ENCODE results near the gene MCRS1.
"Not testable (repeated sequence)": the region's sequence is repeated elsewhere in the genome, so short reads cannot be mapped to it uniquely, and the experiment has no call there.

The MCRS1 gene, protein sequence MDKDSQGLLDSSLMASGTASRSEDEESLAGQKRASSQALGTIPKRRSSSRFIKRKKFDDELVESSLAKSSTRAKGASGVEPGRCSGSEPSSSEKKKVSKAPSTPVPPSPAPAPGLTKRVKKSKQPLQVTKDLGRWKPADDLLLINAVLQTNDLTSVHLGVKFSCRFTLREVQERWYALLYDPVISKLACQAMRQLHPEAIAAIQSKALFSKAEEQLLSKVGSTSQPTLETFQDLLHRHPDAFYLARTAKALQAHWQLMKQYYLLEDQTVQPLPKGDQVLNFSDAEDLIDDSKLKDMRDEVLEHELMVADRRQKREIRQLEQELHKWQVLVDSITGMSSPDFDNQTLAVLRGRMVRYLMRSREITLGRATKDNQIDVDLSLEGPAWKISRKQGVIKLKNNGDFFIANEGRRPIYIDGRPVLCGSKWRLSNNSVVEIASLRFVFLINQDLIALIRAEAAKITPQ

DNA sequence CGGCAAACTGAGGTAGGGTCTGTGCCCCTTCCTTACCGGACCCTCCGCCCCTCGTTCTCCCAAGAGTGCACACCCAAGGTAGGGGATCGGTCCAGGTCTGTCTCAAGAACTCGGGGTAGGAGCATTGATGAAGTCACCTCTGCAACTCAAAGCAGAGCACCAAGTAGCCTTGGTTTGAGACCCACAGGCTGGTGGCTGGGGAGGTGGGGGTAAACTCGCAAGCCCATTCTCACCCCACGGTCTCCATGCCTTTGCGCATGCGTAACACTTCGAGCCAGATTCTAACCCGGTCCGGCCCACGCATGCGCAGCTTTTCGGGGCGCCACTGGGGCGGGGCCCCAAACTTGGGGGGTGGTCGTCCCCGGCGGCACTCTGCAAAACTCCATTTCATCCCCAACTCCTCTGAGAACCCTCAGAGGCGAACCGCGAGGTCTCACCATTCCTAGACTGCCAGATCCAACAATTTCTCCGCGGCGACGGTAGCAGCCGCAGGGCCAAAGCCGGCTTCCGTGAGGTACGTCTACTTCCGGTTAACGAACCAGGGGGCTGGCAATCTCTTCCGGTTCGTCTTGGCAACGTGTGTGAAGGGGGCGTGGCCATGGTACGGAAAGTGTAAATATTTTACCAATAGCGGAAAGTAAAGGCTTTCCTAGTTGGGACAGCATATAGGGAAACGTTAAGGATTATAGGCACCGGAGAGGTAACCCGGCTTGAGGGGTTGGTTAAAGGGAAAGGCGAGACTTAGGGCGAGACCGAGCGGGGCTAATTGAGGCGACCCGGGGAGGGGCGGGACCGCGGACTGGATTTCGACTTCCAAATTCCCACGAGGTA is at the start of gene MCRS1:
Gene MCRS1 (minus strand): TSS at position 532 of the 831 bp plus-strand sequence. CDS start 1,411 bp downstream, outside the sequence.
- peak; percentile 79 for DNase-seq

DNA sequence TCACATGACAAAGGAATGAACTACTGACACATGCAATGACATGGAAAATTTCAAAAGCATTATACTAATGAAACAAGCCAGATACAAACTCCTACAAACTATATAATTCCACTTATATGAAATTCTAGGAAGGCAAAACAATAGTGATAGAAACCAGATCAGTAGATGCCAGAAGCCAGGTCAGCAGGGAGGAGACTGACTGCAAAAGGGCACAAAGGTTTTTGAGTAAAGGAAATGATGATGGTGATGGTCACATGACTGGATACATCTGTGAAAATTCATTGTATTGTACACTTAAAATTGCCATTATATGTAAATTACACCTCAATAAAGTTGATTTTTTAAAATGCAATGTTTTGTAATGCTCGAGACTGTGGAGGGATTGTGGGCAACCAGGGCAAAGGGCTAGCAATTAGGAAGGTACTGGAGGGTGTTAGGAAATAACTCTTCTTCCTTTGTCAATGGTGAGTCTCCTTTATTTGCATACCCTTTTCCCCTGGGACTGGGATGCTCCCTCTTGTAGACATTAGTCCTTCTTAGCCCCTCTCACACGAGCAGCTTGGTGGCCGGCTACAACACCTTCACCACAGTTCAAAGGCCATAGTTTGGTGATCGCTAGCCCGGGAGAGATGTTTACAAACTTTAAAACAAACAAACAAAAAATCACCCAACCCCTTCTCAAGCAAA is 48.7 kb upstream of the MCRS1 start:
- DNase-seq = no peak

DNA sequence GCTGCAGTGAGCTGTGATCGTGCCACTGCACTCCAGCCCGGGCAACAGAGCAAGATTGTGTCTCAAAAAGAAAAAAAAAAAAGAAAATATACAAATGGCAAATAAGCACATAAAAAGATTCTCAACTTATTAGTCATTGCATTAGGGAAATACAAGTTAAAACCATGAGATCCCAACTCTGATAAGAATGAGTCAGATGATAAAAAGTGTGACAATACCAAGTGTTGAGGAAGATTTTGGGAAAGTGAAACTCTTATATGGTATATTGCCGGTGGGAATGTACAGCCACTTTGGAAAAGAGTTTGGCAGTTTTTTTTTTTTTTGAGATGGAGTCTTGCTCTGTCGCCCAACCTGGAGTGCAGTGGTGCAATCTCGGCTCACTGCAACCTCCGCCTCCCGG is 47.8 kb upstream of the MCRS1 start:
- no peak for DNase-seq

DNA sequence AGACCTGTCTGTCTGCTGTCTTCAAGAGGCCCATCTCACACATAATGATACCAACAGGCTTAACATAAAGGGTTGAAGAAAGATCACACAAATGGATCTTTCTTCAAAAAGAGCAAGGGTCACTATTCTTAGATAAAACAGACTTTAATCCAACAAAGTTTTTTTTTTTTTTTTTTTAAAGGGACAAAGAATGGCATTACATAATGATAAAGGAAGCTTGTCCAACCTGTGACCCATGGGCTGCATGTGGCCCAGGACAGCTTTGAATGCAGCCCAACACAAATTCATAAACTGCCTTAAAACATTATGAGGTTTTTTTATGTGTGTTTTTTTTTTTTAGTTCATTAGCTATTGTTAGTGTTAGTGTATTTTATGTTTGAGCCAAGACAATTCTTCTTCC is 44.3 kb upstream of the MCRS1 start:
- DNase-seq = no peak

DNA sequence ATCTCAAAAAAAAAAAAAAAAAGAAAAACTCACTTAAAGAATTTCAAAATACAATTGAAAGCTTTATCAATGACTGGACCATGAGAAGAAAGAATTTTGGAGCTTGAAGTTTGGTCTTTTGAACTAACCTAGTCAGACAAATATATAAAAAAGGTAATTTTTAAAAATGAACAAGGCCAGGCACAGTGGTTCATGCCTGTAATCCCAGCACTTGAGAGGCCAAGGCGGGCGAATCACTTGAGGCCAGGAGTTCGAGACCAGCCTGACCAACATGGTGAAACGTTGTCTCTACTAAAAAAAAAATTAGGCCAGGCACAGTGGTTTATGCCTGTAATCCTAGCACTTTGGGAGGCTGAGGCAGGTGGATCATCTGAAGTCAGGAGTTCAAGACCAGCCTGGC is 42.8 kb upstream of the MCRS1 start:
- not testable (repeated sequence) for DNase-seq

DNA sequence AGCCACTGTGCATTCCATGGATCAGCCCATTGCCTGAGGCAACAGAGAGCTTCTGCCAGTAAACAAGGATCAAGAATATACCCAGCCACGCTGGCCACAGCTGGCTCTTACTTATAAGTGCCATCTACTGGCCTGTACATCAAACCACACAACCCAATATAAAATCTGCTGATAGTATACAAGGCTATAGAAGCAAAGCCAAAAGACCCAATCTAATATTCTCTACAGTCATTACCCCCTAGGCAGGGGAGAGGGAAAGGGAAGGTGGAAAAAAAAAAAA is 41.9 kb upstream of the MCRS1 start:
- DNase-seq = no peak

DNA sequence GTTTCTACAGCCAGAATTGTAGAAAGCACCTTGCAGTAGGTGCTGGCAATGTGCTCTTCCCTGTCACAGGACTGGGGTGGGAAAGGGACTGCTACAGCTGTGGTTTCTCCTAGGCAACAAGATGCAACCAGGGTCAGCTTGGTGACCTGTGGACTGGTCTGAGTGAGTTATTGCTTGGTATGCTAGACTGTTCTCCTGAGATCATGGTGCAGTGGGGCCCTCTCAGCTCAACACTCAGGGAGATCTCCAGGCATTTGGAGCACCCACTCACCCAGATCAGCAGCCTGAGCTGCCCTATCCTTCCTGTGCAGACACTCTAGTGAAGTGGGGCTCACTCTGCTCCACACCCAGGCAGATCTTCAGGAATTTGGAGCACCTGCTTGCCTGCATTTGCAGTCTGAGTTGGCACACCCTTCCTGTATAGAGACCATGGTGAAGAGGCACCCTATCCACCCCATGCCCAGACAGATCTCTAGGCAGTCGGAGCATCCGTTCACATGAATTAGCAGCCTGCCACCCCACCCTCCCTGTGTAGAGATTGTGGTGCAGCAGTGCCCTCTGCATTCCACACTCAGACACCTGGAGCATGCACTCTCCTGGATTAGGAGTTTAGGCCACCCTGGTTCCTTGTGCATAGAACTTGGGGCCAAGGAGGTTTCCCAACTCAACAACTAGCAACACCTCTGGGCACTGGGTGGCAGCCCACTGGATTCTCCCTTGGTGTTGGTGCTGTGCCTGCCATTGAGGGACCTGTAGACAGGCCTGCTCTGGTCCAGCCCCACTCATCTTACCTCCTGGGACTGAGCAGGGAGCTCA is 41.3 kb upstream of the MCRS1 start:
- no peak for DNase-seq

DNA sequence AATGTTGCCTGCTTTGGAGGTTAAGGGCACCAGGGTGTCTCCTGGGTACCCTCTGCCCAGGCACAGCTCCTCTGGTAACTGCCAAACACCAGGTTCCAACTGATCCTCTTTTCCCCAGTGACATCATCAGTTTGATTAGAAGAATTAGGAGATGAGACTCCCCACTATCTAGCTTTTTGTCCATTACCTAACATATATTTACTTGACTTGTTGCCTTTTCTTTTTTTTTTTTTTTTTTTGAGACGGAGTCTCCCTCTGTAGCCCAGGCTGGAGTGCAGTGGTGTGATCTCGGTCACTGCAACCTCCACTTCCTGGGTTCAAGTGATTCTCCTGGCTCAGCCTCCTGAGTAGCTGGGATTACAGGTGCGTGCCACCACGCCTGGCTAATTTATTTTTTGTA is 37.6 kb upstream of the MCRS1 start, which contains the start of gene FAM186B:
Gene FAM186B (minus strand): TSS at position 101 of the 400 bp plus-strand sequence. CDS start 162 bp downstream, outside the sequence.
- not testable (repeated sequence) for DNase-seq

DNA sequence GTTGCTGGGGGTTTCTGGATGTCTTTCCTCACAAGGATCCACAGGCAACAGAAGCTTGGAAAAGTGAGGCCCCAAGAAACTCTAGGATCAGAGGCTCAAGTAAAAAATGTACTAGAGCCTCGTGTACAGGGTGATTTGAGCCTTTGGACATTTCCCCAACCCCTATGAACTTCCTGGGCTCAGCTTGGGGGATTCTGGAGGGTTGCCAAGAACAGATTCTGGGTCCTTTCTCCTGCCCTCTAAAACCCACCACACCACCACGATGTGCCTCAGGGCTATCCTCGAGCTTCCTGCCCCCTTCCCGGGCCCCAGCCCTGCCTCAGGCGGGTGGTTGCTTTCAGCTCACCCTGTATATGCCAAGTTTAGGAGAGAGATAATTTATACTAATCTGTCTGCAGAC is 36.9 kb upstream of the MCRS1 start:
- DNase-seq = no peak

DNA sequence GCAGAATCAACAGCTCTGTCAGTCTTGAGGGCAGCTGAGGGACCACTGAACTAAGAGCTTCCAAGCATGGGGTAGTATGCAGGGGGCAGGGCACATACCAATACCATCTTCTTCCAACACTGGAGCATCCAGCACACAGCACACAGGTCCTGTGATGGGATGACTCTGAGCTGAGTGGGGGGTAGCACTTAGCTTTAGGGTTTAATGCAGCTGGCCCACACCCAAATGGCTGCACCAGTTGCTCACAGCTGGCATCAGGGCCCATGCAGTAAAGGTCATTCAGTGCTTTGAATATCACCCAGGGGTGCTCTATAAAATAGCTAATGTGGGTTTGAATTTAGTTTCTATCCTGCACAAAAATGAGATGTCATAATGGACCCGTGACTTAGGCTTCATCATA is 35.8 kb upstream of the MCRS1 start:
- DNase-seq = no peak

DNA sequence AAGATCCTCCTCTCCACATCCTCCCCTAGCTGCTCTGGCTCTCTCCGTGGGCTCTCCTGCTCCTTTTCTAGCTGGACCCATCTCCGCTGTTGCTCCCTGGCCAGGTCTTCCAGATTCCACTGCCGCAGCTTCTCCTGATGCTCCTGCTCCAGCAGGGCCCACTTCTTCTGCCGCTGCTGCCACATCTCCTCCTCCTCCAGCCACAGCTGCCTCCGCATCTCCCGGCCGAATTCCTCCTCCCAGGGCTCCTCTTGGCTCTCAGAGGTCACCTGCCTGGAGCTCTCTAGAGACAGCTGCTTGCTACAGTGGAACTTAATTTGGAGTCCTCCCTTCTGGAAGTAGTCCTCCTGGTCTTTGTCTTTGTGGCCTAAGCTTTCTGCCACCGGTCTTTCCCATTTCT is 32.0 kb upstream of the MCRS1 start:
- DNase-seq = no peak

DNA sequence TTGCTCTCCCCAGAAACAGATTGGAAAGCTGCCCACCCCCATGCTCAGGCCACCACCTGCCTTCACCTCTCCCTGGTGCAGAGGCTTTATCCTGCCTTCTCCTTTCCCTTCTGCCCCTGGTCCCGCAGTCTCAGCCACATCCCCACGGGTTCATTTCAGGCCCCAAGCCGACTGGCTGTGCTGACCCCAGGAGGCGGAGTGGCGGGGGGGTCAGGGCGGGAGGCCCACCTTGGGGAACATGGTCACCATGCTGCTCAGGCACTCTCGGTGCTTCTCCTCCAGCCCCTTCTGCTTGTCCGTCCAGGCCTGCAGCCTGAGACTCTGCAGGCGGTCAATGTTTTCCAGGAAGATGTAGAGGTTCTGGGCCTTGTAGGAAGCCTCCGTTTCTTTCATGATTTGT is 30.6 kb upstream of the MCRS1 start:
- DNase-seq = no peak

DNA sequence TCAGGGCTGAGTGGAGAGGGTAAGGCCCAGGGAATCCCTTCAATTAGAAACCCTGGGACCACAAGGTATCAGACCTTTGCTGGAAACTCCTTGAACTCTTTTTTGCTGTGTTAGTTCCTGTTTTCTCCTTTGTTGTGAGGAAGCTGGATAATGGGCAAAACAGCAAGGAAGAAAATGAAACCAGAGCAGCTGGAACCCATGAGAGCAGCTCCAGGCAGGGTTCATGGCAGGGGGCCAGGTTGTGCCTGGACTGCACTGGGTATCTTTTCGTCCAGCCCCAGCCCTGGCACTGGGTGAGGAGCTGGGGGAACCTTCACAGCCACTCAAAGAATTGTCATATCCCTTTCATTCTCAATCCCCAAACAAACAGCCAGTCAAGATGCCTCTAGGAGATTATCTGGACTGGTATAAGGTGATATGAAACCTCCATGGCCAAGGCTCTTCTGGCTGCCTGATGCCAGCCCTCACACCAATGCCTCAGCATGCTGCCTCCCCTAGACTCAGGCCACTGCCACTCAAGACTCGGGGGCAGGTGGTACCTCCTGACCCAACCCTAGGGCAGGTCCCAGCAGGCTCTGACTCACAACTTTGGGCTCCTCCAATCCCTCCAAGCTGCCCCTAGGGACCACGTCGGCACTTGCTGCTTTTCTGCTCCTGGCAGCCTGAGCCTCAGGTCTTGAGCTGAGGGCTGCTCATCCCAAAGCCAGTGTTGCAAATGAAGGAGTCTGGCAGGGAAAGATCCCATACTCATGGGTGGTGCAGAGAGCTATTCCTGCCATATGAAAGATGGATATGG is 21.0 kb upstream of the MCRS1 start:
- no peak for DNase-seq

DNA sequence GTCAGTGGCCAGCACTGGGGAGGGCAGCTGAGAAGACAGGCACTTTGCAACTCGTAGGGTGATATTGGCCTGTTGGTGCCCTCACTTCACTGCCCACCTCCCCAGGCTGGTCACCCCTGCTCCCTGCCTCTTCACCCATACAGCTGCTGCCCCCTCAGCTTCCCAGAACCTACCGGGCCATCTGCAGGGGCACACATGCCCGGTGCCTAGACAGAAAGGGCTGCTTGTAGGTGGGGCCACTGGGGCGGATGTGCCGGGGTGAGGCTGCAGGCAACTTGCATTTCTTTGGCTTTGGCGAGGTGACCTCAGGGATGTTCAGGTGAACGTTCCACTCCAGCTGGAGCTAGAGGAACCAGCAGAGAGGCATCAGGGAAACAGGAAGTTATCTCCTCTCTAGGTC is 20.3 kb upstream of the MCRS1 start:
- no peak for DNase-seq

DNA sequence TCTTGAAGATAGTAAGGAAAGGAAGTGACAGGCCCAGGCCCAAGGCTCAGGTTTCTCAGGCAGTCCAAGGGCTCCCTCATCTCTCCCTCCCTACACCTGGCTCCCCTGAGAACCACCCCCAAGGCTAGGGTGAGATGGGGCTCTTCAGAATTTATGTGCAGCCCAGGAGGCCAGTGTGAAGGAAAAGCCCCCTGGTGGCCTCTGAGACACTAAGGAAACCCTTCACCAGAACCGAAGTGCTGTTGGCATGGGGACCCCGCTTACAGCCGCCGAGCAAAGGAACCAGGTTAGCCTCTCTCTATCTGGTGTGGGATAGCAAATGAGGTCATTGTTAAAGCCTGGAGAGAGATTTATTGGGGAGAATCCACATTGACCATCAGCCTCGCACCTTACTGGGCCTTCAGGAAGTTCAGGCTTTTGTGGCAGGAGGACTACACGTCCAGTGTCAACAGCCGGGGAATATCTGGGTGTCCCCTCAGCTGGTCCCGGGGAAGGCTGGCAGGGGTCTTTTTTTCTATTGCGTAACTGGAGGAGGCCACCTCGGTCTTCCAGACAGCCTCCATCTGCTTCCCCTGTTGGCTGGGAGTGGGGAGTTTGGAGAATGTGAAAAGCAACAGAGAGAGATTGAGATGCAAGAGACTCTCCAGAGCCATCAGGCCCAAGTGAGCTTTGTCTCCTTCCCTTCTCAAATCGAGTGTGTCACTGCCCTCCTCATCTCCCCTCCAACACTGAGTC is 19.4 kb upstream of the MCRS1 start:
- no peak for DNase-seq

DNA sequence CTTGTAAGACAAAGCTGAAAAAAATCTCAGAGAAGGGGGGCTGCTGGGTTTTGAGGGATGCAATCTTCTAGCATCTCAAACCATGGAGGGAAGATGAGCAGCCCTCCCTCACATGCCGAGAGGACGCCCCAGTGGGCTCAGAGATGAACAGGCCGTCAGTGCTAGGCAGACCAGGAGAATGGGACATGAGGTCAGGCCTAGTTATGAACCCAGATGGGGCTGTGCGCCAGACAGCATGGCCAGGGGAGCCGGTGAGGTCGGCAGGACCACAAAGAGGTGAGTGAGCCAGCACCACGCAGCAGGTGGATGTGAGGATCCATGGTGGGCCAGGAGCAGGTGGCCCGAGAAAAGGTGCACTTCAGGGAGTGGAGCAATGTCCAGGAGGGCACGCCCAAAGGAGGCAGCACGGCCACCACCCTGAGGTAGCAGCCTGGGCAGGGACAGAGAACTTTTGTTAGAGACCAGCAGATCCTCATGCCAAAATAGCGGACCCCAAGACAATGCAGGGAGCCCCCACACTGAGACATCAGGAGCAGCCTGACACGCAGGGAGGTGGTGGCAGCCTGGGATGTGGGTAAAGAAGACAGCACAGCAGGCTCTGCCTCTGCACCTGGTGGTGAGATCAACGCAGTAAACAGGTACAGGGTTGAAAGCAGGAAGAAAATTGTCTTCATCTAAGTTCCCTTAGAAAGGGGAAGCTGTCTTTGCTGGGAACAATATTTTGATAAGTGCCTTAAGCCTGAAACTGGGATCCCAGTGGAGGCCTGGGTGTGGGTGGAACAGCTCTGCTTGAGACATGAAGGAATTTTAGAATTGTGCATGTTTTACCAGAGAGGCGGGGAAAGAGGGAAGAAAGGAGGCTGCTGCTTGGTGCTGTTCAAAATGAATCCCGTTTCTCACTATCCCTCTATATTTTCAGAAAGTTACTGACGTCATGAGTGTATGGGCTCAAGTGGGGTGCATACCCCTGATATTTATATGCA is 17.8 kb upstream of the MCRS1 start:
- DNase-seq = no peak

DNA sequence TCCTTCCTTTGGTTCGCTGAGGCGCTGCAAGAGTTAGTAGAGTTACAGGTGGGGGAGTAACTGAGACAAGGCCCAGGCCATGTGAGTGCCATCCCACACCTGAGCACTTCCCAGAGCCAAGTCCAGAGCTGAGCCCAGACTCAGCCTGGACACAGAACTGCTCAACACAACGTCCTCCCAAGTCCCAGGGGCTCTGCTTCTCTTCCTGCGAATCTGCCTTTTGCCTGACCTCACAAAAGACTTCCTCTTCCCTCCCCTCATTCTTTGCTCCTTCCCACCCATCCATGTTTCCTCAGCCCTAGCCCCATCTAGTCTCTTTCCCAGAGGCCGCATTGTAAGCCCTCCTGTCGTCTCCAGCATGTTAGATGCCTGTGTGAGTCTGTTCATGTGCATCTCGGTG is 16.6 kb upstream of the MCRS1 start:
- no peak for DNase-seq

DNA sequence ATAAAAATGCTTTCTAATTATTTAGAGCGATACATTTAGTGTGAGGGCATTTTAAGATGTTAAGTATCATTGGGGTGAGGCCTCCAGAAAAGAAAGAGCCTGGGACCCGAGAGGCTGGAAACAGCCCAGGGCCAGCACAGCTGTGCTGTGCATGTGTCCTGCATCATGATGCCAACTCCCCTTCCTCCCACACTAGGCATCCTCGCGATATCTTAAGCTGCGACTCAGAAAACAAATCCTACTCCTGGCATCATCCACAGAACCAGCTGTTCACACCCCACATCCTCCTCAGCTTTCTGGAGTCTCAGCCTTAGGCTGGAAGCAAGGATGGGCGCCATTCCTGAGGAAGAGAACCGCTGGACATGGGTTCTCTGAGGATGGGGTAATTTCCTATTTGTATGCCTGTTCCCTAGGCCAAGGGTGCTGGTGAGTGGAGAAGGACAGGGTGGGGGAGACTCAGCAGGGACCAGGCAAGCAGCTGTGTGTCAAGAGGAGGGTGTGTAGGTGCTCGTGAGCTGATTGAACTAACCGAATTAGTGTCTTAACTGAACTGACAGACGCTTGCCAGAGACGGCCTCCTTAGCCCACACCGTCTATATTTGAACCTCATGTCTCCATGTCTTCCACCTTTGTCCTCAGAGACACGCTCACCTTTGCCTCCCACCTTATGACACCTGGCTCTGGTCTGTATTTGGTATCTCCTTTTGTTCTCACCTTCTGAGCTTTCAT is 15.6 kb upstream of the MCRS1 start:
- no peak for DNase-seq

DNA sequence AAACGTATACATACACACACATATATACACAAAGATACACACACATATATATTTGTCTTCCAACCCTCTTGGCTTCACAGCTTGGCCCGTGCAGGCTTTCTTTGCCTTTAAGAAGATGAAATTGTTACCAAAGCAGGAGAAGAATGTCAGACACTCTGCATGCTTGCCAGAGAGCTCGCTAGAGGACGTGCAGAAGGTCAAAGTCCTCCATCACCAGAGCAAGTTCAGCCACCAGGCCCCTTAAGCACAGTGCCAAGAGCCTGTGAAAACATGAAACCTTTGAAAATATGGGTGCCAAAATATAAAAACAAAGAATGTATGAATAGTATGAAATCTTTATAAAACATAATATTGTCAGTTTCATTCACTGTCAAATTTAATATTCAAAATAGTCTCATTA is 14.9 kb upstream of the MCRS1 start:
- no peak for DNase-seq

Data from kidney glomerular epithelial cell (primary cell).